ENCODE measurements around the gene BTN2A1.
"Not testable (repeated sequence)": the region's sequence is repeated elsewhere in the genome, so short reads cannot be mapped to it uniquely, and the experiment has no call there.

Gene BTN2A1

DNA sequence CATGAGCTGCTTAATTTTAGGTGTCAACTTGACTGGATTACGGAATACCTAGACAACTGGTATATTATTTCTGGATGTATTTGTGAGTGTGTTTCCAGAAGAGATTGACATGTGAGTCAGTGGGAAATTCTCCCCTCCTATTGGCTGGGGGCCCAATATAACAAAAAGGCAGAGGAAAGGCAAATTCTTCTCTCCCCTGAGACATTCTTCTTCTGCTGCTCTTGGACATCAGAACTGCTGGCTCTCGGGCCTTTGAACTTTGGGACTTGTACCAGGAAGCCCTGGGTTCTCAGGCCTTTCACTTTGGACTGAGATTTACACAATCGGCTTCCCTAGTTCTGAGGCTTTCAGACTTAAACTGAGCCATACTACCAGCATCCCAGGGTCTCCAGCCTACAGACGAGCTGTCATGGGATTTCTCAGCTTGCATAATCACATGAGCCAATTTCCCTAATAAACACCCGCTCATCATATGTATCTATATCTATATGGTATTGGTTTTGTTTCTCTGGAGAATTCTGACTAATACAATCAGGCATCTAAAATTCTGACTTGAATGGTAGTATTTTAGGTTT lies 25.0 kb upstream of the BTN2A1 start:
- no peak for DNase-seq (ENCODE audit: low read depth)

GRCh38 chr6:26433680-26434079 lies 24.1 kb upstream of the BTN2A1 start:
- DNase-seq (ENCODE audit: low read depth) = not testable (repeated sequence)

GRCh38 chr6:26436018-26436417 lies 21.7 kb upstream of the BTN2A1 start:
- DNase-seq (ENCODE audit: low read depth) = no peak

GRCh38 chr6:26437550-26437949 lies 20.2 kb upstream of the BTN2A1 start:
- no peak for DNase-seq (ENCODE audit: low read depth)

DNA sequence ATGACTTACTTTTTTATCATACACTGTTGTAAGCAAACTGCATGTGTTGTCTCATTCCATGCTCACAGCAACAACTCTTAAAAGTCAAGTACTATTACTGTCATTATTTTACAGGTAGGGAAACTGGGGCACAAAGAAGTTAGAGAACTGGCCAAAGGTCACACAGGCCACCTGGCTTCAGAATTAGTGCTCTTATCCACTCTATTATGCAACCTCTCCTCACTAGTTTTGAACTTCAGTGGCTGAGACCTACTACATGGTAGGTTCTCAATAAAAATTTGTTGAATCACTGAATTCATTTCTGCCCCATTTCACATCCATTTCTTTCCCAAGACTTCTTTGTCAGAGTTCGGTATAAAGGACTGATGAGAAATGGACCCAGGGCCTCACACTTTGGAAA lies 19.8 kb upstream of the BTN2A1 start:
- no peak for DNase-seq (ENCODE audit: low read depth)

DNA sequence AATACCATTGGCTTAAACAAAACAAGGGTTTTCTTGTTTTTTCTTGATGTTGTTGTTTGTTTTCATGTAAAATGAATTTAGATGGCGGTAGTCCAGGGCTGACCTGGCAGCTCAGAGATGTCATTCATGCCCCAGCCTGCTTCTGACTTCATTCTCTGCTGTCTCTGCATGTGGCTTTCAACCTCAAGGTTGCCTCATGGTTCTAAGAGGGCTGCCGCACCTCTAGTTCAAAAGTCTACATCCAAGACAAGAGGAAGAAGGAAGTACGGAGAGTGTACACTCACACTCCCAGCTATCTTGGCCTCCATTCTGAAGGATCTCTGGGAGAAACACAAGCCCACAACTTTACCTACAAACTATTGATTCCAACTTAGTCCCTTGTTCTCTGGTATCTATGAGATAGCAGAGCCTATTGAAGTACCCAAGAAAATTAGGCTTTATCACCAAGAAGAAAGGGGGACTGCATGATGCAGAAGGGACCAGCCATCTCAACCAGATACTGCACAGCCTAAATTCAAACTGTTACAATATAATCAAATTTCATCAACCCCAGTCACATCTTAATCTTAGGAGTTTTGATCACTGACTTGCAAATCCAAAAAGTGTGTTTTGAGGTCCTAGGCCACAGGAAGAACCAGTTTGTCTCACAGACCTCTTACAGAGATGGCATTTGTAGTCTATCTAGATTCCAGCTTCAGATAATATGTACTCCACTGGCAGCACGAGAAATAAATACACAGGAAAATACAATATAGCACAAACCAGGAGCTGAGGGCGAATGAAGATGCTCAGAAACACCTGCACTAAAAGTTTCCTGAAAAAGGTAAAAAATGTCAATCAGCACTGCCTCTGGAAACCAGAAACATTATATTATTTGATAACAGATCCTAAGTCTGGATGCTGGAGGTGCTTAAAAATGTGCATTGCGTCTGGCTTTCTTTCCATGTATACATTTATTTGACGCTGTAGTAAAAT lies 18.3 kb upstream of the BTN2A1 start:
- DNase-seq (ENCODE audit: low read depth) = no peak

GRCh38 chr6:26440977-26441358 lies 16.8 kb upstream of the BTN2A1 start:
- no peak for DNase-seq (ENCODE audit: low read depth)

GRCh38 chr6:26441977-26442376 lies 15.8 kb upstream of the BTN2A1 start:
- DNase-seq (ENCODE audit: low read depth) = no peak

DNA sequence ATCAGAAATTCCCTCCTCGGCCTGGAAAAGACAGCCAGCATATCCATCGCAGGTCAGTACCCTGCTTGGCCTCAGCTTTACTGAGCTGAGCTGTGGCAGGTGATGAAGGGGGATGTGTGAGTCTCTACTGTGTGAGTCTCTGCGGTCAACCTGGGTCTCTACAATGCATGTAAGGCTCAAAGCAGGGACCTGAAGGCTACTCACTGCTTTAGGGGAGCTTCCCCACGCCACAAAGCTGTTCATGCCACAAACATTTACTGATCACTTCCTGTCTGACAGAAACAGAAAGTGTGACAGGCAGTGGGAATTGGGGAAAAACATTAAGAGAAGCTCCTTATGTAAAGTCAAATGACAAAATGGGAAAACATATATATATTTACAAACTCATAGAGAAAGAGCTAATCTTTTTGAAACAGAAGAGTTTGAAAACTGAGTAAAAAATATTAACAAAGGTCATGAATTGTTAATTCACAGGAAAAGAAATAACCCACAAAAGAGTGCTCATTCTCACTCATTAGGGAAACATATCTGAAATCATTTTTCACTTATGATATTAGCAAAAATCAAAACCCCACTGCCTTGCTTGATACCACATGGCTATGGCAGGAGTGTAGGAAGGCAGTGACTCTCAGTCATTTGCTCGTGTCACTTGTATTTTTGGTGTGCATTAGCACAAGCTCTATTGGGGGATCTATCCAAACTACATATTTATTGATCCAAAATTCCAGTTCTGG lies 11.7 kb upstream of the BTN2A1 start:
- DNase-seq (ENCODE audit: low read depth) = peak; percentile 2

DNA sequence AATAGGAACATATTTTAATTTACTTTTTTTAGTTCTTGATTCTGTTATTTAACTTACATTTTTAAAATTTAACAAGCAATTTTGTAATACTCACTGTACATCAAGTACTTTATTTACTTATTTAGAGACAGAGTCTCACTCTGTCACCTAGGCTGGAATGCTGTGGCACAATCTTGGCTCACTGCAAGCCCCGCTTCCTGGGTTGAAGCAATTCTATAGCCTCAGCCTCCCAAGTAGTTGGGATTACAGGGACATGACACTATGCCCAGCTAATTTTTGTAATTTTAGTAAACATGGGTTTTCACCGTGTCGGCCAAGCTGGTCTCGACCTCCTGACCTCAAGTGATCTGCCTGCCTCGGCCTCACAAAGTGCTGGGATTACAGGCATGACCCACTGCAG lies 10.5 kb upstream of the BTN2A1 start:
- DNase-seq (ENCODE audit: low read depth) = no peak

DNA sequence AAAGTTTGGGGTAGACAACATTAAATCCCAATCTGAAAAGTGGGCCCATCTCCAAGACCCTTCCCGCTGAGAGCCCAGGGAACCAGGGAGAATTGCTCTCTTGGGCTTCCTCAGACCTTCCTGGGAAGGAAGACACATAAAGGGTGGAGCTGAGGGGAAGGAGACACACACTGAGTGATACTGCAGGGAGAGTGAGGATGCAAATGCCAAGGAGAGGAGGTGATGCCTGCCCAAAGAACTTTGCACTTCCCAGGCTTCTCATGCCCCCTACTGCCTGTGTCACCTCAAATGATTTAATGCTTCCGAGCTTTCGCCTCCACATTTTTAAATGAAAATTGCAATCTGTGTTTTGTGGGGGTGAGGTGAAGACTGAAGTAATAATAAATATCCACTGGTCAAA lies 7.5 kb upstream of the BTN2A1 start:
- no peak for DNase-seq (ENCODE audit: low read depth)

DNA sequence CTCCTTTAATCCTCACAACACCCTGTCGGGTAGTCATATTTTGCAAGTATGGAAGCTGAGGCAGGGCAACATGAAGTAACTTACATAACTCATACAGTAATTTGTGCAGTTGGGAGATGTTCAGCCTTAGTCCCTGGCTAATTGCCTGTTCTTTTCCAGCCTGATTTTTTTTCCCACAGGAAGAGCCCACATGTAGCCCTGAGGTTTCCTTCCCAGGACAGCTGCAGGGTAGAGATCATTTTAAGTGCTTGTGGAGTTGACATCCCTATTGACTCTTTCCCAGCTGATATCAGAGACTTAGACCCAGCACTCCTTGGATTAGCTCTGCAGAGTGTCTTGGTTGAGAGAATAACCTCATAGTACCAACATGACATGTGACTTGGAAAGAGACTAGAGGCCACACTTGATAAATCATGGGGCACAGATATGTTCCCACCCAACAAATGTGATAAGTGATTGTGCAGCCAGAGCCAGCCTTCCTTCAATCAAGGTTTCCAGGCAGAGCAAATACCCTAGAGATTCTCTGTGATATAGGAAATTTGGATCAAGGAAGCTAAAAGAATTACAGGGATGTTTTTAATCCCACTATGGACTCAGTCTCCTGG lies 5.0 kb upstream of the BTN2A1 start:
- DNase-seq (ENCODE audit: low read depth) = no peak

DNA sequence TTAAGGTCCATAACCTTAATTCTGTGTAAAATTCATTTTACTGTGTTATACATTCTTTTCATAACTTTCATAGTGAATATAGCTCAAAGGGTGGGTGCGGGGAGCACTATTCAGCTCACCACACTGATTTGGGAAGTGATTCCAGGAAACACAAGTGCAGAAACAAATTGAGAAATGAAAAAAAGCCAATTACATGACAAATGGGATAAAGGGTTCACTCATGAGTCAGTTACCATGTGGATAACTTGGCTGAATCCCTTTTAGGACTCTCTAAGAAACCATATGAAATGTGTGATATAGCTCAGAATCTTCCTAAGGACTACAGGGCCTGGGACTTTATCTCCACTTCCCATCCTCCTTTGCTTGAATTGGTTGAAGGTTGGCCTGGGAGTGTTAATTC lies 3.1 kb upstream of the BTN2A1 start:
- DNase-seq (ENCODE audit: low read depth) = no peak

DNA sequence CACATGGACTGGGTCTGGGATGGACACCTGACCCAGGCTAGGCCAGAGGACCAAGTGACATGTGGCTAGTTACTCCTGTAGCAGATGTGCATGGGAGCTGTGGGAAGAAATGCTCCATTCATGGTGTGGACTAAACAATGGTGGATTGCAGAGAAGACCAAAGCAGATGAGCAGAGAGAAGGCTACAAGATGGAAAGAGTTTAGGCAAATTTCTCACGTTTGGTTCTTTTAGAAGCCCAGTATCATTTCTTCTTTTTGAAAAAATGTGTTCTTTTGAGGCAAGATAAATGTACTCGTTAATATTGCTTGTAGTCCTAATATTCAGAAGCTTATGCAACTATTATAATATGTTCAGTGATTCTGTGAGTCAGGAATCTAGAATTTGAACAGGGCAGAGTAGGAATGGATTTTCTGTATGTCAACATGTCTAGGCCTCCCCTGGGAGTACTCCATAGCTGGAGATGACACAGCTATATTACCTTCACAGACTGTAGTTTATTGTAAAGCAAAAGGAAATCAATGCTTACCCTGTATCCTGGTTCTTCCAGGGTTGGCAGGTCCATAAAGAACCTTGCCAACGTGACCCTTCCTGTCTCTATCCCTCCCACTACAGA lies 2.3 kb upstream of the BTN2A1 start:
- no peak for DNase-seq (ENCODE audit: low read depth)

DNA sequence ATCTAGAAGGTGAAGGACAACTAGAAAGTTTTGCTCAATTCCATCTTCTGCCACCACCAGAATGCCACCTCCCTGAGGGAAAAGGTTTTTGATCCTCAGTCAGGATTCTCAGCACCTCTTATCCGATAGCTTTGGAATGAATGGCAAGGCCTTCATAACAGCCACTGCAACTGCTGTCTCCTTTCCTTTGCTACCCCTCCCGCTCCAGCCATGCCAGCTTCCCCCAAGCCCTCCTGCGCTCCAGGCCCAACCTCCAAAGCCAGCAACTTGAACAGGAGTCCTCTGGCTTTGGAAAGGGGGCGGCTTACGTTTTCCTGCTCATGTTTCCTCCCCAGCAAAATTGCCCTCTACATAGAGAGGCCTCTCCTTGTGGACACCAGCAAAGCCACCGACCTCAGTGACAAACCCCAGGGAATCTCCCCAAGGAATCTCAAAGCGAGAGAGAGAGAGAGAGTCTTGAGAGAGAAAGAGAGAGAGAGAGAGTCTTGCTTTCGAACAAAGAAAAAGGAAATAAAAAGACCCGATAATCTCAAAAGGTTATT lies 420 bp upstream of the BTN2A1 start:
- DNase-seq (ENCODE audit: low read depth) = no peak

DNA sequence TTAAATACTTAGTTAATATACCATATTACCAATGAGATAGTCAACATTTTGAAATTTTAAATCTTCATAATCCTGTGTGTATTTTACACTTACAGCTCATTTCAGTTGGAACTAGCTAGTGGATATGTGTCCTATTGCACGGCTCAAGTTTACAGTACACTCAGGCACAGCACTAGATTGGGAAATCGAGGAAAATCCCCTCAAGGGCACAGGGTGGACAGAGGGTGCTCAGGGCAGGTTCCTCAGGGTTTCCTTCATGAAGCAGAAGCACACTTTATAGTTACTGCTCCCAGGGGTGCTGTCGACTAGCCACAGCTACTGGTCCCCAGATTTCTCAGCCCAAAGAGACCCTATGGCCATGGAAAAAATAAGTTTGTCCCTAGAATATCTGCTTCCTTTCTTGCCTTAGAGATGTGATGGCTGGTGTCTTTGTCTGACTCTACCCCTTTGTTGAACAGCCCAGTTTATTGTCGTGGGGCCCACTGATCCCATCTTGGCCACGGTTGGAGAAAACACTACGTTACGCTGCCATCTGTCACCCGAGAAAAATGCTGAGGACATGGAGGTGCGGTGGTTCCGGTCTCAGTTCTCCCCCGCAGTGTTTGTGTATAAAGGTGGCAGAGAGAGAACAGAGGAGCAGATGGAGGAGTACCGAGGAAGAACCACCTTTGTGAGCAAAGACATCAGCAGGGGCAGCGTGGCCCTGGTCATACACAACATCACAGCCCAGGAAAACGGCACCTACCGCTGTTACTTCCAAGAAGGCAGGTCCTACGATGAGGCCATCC lies 1.5 kb downstream of the BTN2A1 start:
- no peak for DNase-seq (ENCODE audit: low read depth)

GRCh38 chr6:26461353-26461752 lies 3.6 kb downstream of the BTN2A1 start:
- not testable (repeated sequence) for DNase-seq (ENCODE audit: low read depth)

GRCh38 chr6:26464014-26464413 lies 6.3 kb downstream of the BTN2A1 start:
- no peak for DNase-seq (ENCODE audit: low read depth)

DNA sequence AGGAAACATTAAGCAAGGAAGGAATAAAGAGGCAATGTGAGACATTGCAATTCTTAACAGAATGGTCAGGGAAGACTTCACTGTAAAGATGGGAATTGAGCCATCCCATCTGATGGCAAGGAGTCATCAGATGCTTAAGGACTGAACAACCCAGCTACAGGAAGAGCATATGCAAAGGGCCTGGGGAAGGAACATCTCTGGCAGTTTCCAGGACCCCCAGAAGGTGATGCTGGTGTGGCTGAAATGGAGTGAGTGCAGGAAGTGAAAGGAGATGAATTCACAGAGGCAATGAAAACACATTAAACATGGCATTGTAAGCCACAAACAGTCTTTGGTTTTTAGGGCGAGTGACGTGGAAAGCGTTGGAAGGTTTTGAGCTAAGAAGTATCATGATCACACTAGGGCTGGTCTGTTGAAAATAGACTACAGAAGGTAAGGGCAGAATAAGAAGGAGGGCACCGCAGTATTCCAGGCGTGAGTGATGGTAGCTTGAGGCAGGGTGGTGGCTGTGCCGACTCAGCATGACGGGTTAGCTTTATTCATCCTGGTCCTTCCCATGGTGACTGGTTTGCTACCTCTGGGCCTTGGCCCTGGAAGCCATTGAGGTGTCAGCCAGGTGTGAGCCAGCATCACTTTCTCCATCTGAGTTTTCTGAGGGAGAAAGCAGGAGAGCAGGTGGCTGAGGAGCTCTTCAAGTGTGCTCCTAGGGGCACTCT lies 6.8 kb downstream of the BTN2A1 start:
- no peak for DNase-seq (ENCODE audit: low read depth)

DNA sequence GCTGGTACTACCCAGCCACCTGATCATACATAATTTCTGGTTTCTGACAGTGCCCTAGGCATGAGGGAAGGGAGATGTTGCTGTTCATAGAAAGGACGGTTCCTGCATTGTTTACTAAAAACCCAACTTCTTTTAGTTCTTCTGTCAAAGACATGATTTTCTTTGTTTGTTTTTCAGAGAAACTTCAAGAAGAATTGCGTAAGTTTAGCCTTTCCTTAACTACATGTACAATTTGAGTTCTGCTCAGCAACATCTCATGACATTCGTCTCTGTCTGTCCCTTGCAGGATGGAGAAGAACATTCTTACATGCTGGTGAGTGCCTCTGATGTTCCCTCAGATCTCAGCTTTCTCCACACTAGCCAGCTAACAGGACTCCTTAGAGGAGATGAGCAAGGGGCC lies 8.0 kb downstream of the BTN2A1 start:
- DNase-seq (ENCODE audit: low read depth) = no peak

All from activated T-helper 1 cell treated with Interleukin-2 at 50 U/mL for 16 hours (primary cell).